ENCODE results near the gene DRG2.

DNA sequence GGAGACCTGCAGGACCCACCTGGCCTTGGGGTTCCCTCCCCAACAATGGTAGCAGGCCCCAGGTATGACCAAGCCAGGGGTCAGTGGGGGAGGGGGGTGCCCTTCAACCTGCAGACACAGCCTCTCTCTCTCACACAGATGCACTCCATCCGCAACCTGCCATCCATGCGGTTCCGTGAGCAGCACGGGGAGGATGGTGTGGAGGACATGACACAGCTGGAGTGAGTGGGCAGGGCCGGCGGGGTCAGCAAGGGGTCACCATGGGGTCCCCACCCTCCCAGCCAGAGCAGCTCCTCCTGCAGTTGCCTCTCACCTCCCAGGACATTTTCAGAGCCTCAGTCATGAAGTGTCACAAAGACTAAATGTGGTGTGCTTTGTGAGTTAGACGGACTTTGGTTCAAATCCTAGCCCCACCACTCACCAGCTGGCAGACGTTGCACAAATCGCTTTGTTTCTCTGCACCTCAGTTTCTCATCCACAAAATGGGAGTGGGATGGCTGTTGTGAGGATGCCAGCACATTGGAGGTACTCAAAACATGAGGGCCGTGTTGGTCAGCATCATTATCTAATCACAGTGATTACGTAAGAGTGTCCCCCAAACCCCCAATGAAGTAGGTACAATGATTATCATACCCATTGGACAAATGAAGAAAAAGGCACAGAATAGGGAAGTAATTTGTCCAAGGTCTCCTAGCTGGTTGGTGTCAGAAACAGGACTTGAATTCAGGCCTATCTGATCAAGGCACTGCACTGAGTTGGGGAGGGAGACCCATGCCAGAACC lies 36.8 kb downstream of the DRG2 start:
- TF ChIP-seq, protein P1, sequence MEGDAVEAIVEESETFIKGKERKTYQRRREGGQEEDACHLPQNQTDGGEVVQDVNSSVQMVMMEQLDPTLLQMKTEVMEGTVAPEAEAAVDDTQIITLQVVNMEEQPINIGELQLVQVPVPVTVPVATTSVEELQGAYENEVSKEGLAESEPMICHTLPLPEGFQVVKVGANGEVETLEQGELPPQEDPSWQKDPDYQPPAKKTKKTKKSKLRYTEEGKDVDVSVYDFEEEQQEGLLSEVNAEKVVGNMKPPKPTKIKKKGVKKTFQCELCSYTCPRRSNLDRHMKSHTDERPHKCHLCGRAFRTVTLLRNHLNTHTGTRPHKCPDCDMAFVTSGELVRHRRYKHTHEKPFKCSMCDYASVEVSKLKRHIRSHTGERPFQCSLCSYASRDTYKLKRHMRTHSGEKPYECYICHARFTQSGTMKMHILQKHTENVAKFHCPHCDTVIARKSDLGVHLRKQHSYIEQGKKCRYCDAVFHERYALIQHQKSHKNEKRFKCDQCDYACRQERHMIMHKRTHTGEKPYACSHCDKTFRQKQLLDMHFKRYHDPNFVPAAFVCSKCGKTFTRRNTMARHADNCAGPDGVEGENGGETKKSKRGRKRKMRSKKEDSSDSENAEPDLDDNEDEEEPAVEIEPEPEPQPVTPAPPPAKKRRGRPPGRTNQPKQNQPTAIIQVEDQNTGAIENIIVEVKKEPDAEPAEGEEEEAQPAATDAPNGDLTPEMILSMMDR (IDR thresholded peaks at IDR 0.05 in 4 of 5, conservative IDR thresholded peaks at IDR 0.05 in 1 of 5): no peak
- no peak for TF ChIP-seq POLR2A (IDR thresholded peaks at IDR 0.05)

Measured in gastrocnemius medialis (tissue), 4 donors.